Activated CD8-positive, alpha-beta memory T cell treated with anti-CD3 and anti-CD28 coated beads for 24 hours (primary cell): ENCODE data around the gene KLLN.
"Not testable (repeated sequence)": the region's sequence is repeated elsewhere in the genome, so short reads cannot be mapped to it uniquely, and the experiment has no call there.

Source experiments
- DNase-seq: peaks from one replicate; pipeline ENCODE4 v3.0.0-alpha.2; 2020

Gene KLLN

GRCh38 chr10:87838650-87839049, 24.7 kb downstream of the KLLN start:
- no peak for DNase-seq

- no peak for DNase-seq
Observed at GRCh38 chr10:87837445-87837844, 25.9 kb downstream of the KLLN start.

GRCh38 chr10:87836098-87836497, 27.2 kb downstream of the KLLN start:
- DNase-seq, result no peak

- DNase-seq, result no peak
Observed at GRCh38 chr10:87829986-87830729, 33.2 kb downstream of the KLLN start.

GRCh38 chr10:87829051-87829450, 34.3 kb downstream of the KLLN start:
- DNase-seq, result not testable (repeated sequence)

- DNase-seq, result no peak
Observed at GRCh38 chr10:87827681-87828080, 35.7 kb downstream of the KLLN start.

- DNase-seq, result no peak
Observed at GRCh38 chr10:87826653-87827052, 36.7 kb downstream of the KLLN start.

- no peak for DNase-seq
Observed at GRCh38 chr10:87819289-87819585, 44.1 kb downstream of the KLLN start.

GRCh38 chr10:87818505-87819288, 44.6 kb downstream of the KLLN start:
- peak; percentile 84 for DNase-seq

- DNase-seq, result peak; percentile 93
Observed at GRCh38 chr10:87817609-87818504, 45.5 kb downstream of the KLLN start, which contains the start of gene ATAD1. ATAD1 (minus strand) TSS chr10:87818226; CDS start chr10:87814599, 3,627 bp downstream.

GRCh38 chr10:87816898-87817608, 46.3 kb downstream of the KLLN start:
- DNase-seq, result no peak

GRCh38 chr10:87816163-87816897, 47.0 kb downstream of the KLLN start:
- DNase-seq, result no peak
